Measurements from ENCODE around the gene DNAL1.

DNA sequence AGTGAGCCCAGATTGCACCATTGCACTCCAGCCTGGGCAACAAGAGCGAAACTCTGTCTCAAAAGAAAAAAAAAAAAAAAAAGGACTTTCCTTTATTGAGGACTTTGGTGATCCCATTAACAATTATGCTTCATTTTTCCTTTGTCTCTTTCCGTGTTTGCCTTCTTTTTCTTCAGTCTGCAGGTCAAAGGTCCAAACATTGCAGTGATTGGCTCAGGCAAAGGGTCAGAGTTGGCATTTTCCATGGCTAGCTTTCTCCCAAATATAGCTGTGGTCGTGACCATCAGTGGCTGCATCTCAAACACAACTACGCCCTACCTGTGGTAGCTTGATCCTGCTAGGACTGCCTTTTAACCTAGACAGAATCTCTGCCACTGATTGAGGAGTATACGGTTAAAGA, 7.0 kb upstream of the DNAL1 start:
- TF ChIP-seq, protein P1, sequence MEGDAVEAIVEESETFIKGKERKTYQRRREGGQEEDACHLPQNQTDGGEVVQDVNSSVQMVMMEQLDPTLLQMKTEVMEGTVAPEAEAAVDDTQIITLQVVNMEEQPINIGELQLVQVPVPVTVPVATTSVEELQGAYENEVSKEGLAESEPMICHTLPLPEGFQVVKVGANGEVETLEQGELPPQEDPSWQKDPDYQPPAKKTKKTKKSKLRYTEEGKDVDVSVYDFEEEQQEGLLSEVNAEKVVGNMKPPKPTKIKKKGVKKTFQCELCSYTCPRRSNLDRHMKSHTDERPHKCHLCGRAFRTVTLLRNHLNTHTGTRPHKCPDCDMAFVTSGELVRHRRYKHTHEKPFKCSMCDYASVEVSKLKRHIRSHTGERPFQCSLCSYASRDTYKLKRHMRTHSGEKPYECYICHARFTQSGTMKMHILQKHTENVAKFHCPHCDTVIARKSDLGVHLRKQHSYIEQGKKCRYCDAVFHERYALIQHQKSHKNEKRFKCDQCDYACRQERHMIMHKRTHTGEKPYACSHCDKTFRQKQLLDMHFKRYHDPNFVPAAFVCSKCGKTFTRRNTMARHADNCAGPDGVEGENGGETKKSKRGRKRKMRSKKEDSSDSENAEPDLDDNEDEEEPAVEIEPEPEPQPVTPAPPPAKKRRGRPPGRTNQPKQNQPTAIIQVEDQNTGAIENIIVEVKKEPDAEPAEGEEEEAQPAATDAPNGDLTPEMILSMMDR (conservative IDR thresholded peaks at IDR 0.05), result no peak
- no peak for TF ChIP-seq EZH2 (IDR thresholded peaks at IDR 0.05; ENCODE audit: low read depth)

All from PC-9 (cell line).